Nephron (organoid): Measurements from ENCODE around the gene DFFB.

ENCODE experiments used
- H3K27ac Mint-ChIP-seq, 3 experiments: 2 replicates each; pipeline ENCODE4 v1.8.0; 2020; ENCODE audit warnings: mixed read lengths in 3 of 3, mild to moderate bottlenecking in 2 of 3, moderate library complexity in 1 of 3
- H3K27me3 Mint-ChIP-seq: 2 replicates; pipeline ENCODE4 v1.8.0; 2021; ENCODE audit warnings: low read depth, mild to moderate bottlenecking, moderate library complexity, mixed read lengths
- H3K36me3 Mint-ChIP-seq: 2 replicates; pipeline ENCODE4 v1.8.0; 2020; ENCODE audit warnings: low read depth, mixed read lengths
- H3K4me1 Mint-ChIP-seq: 2 replicates; pipeline ENCODE4 v1.8.0; 2020; ENCODE audit warnings: mixed read lengths
- H3K4me3 Mint-ChIP-seq, 3 experiments: 2 replicates each; pipeline ENCODE4 v1.8.0; 2020; ENCODE audit warnings: mild to moderate bottlenecking in 3 of 3, mixed read lengths in 3 of 3, moderate library complexity in 2 of 3
- H3K9me3 Mint-ChIP-seq: 2 replicates; pipeline ENCODE4 v1.8.0; 2020; ENCODE audit warnings: mixed read lengths
- CTCF ChIP-seq, 3 experiments: fragments of 200-600 bp; sonication (generic); IDR thresholded peaks; one replicate each; pipeline ENCODE4 v1.5.0; 2021; ENCODE audit warnings: antibody characterized with exemption in 3 of 3; ENCODE audit not compliant: unreplicated experiment in 3 of 3

DFFB gene

GRCh38 chr1:3879099-3879498, 21.8 kb downstream of the DFFB start:
- Mint-ChIP-seq H3K4me3 (no peak overlapping the region), H3K27ac (no peak overlapping the region), H3K9me3 (peaks cover 13% of the 10 kb centered on the region), H3K27me3 (no peaks in the 10 kb centered on the region), H3K4me1 (no peaks in the 10 kb centered on the region), H3K36me3 (peaks cover 68% of the 10 kb centered on the region)
- TF ChIP-seq CTCF (IDR thresholded peaks at IDR 0.05; ENCODE audit: unreplicated experiment in 3 of 3): no peak

GRCh38 chr1:3879787-3880428, 22.6 kb downstream of the DFFB start:
- Mint-ChIP-seq H3K27ac (no peak overlapping the region), H3K27me3 (no peaks in the 10 kb centered on the region), H3K4me3 (no peak overlapping the region), H3K4me1 (no peaks in the 10 kb centered on the region), H3K36me3 (peaks cover 72% of the 10 kb centered on the region), H3K9me3 (peaks cover 13% of the 10 kb centered on the region)
- TF ChIP-seq CTCF (IDR thresholded peaks at IDR 0.05; ENCODE audit: unreplicated experiment in 3 of 3): no peak

- TF ChIP-seq CTCF (IDR thresholded peaks at IDR 0.05; ENCODE audit: unreplicated experiment in 3 of 3): no peak
- Mint-ChIP-seq H3K36me3 (peaks cover 68% of the 10 kb centered on the region), H3K9me3 (peaks cover 13% of the 10 kb centered on the region), H3K4me3 (no peak overlapping the region), H3K27ac (no peak overlapping the region), H3K27me3 (no peaks in the 10 kb centered on the region), H3K4me1 (no peaks in the 10 kb centered on the region)
Observed at GRCh38 chr1:3880429-3881192, 23.3 kb downstream of the DFFB start.

- no peak for TF ChIP-seq CTCF (IDR thresholded peaks at IDR 0.05; ENCODE audit: unreplicated experiment in 3 of 3)
- Mint-ChIP-seq H3K4me1 (no peaks in the 10 kb centered on the region), H3K36me3 (peaks cover 62% of the 10 kb centered on the region), H3K27ac (no peak overlapping the region), H3K4me3 (no peak overlapping the region), H3K27me3 (no peaks in the 10 kb centered on the region), H3K9me3 (peaks cover 13% of the 10 kb centered on the region)
Observed at GRCh38 chr1:3881193-3881480, 23.9 kb downstream of the DFFB start.

- Mint-ChIP-seq H3K4me3 (no peak overlapping the region), H3K36me3 (peaks cover 58% of the 10 kb centered on the region), H3K9me3 (peaks cover 12% of the 10 kb centered on the region), H3K4me1 (no peaks in the 10 kb centered on the region), H3K27ac (no peak overlapping the region), H3K27me3 (no peaks in the 10 kb centered on the region)
- TF ChIP-seq CTCF (IDR thresholded peaks at IDR 0.05; ENCODE audit: unreplicated experiment in 3 of 3): no peak
Observed at GRCh38 chr1:3883194-3883925, 26.1 kb downstream of the DFFB start.
